HepG2 (cell line): ENCODE data around the gene ZKSCAN3. TPM values are rescaled to one million over a fixed set of nuclear protein-coding genes. Genes with fewer than 3 reads are reported as not detected.

Experiments used
- ARID2 ChIP-seq: sonication (generic); formaldehyde crosslinking; IDR thresholded peaks from 2 replicates; pipeline ENCODE4 v1.8.1; 2022; ENCODE audit warnings: mild to moderate bottlenecking, missing genetic modification reagents, borderline replicate concordance
- BRCA1 ChIP-seq: sonication (generic); formaldehyde crosslinking; IDR thresholded peaks from 2 replicates; pipeline ENCODE4 v1.4.0; 2020; ENCODE audit warnings: missing genetic modification reagents
- CEBPG ChIP-seq: IDR thresholded peaks from 2 replicates; pipeline ENCODE4 v1.6.1; 2016
- CHCHD3 ChIP-seq: sonication (generic); formaldehyde crosslinking; IDR thresholded peaks from 2 replicates; pipeline ENCODE4 v1.8.0; 2022; ENCODE audit warnings: mild to moderate bottlenecking, missing genetic modification reagents, moderate library complexity
- DR1 ChIP-seq: sonication (generic); formaldehyde crosslinking; IDR thresholded peaks from 2 replicates; pipeline ENCODE4 v1.8.0; 2021; ENCODE audit warnings: mild to moderate bottlenecking, missing genetic modification reagents, inconsistent platforms
- ELF1 ChIP-seq: sonication (generic); formaldehyde crosslinking; IDR thresholded peaks from 2 replicates; pipeline ENCODE4 v1.4.0; 2020; ENCODE audit warnings: missing genetic modification reagents
- FOXC1 ChIP-seq: sonication (generic); formaldehyde crosslinking; IDR thresholded peaks from 2 replicates; pipeline ENCODE4 v1.8.0; 2022; ENCODE audit warnings: mild to moderate bottlenecking, missing genetic modification reagents, borderline replicate concordance
- GATAD1 ChIP-seq: IDR thresholded peaks from 2 replicates; pipeline ENCODE4 v1.6.1; 2016; ENCODE audit warnings: missing genetic modification reagents, missing compliant biosample characterization
- KDM1A ChIP-seq: IDR thresholded peaks from 2 replicates; pipeline ENCODE4 v1.6.1; 2016; ENCODE audit warnings: missing compliant biosample characterization
- NCOR1 ChIP-seq: fragments of 200-600 bp; sonication (generic); IDR thresholded peaks from 2 replicates; pipeline ENCODE4 v1.7.0; 2017; ENCODE audit warnings: antibody characterized with exemption, low read length, borderline replicate concordance
- NFKBIZ ChIP-seq: IDR thresholded peaks from 2 replicates; pipeline ENCODE4 v1.6.1; 2018; ENCODE audit warnings: missing genetic modification reagents, missing compliant biosample characterization
- PAWR ChIP-seq: sonication (generic); formaldehyde crosslinking; IDR thresholded peaks from 2 replicates; pipeline ENCODE4 v1.4.0; 2020; ENCODE audit warnings: missing genetic modification reagents, mild to moderate bottlenecking, borderline replicate concordance
- SNAI1 ChIP-seq: sonication (generic); formaldehyde crosslinking; IDR thresholded peaks from 2 replicates; pipeline ENCODE4 v1.5.0; 2020; ENCODE audit warnings: mild to moderate bottlenecking, missing genetic modification reagents, borderline replicate concordance
- SP140L ChIP-seq: sonication (generic); formaldehyde crosslinking; IDR thresholded peaks from 2 replicates; pipeline ENCODE4 v1.4.0; 2020; ENCODE audit warnings: missing genetic modification reagents, borderline replicate concordance
- ZFX ChIP-seq: sonication (generic); formaldehyde crosslinking; IDR thresholded peaks from 2 replicates; pipeline ENCODE4 v1.4.0; 2020; ENCODE audit warnings: mild to moderate bottlenecking, low read depth, missing genetic modification reagents, moderate library complexity
- ZKSCAN1 ChIP-seq: fragments of 150-350 bp; IDR thresholded peaks from 2 replicates; pipeline ENCODE4 v1.6.1; 2014; ENCODE audit warnings: low read length
- ZNF136 ChIP-seq: sonication (generic); formaldehyde crosslinking; IDR thresholded peaks from 2 replicates; pipeline ENCODE4 v1.8.1; 2022; ENCODE audit warnings: low read depth, mild to moderate bottlenecking, moderate library complexity, missing genetic modification reagents
- ZNF282 ChIP-seq: fragments of 450-650 bp; IDR thresholded peaks from 2 replicates; pipeline ENCODE4 v1.6.1; 2018; ENCODE audit not compliant: partially characterized antibody
- ZSCAN30 ChIP-seq: sonication (generic); formaldehyde crosslinking; IDR thresholded peaks from 2 replicates; pipeline ENCODE4 v1.5.0; 2020; ENCODE audit warnings: mild to moderate bottlenecking, missing genetic modification reagents
- polyA plus RNA-seq, 8 experiments: library from polyadenylated mRNA; depleted of rRNA in 3 of 8; stranded (reverse) in 7 of 8; unstranded in 1 of 8; fragments of >200 nt; fragmentation: Illumina TruSeq in 4 of 8; extraction: Trizol in 4 of 8; gene quantifications; 2 replicates each; pipeline versions ENCODE4 v1.2.1 to v1.2.3, GENCODE V29; 2011 to 2016; ENCODE audit warnings: low read depth in 4 of 8, missing spikeins in 1 of 8, mixed read lengths in 1 of 8; ENCODE audit not compliant: insufficient read depth in 1 of 8
- total RNA-seq, 5 experiments: library from RNA; depleted of rRNA; stranded (reverse); fragments of >200 nt; fragmentation: Illumina TruSeq; extraction: Trizol; gene quantifications; 2 replicates each; pipeline ENCODE4 v1.2.3, GENCODE V29; 2016; ENCODE audit warnings: low read depth in 1 of 5
- TF ChIP-seq, protein P1 (sequence below): sonication (generic); formaldehyde crosslinking; IDR thresholded peaks from 2 replicates; pipeline ENCODE4 v1.4.0; 2020; ENCODE audit warnings: missing genetic modification reagents, low read depth, mild to moderate bottlenecking, borderline replicate concordance
- TF ChIP-seq, protein P2 (sequence below): sonication (generic); formaldehyde crosslinking; IDR thresholded peaks from 2 replicates; pipeline ENCODE4 v1.4.0; 2020; ENCODE audit warnings: mild to moderate bottlenecking, missing genetic modification reagents
- TF ChIP-seq, protein P3 (sequence below): sonication (generic); formaldehyde crosslinking; IDR thresholded peaks from 2 replicates; pipeline ENCODE4 v1.8.0; 2022; ENCODE audit warnings: missing genetic modification reagents, low read depth, mild to moderate bottlenecking, borderline replicate concordance

The ZKSCAN3 gene
- total and polyA plus RNA-seq, 2 of the 13 experiments (the other 11 are each of a cell fraction or from before 2014, with no cell fraction given), result 3.3 to 7.4 TPM

DNA sequence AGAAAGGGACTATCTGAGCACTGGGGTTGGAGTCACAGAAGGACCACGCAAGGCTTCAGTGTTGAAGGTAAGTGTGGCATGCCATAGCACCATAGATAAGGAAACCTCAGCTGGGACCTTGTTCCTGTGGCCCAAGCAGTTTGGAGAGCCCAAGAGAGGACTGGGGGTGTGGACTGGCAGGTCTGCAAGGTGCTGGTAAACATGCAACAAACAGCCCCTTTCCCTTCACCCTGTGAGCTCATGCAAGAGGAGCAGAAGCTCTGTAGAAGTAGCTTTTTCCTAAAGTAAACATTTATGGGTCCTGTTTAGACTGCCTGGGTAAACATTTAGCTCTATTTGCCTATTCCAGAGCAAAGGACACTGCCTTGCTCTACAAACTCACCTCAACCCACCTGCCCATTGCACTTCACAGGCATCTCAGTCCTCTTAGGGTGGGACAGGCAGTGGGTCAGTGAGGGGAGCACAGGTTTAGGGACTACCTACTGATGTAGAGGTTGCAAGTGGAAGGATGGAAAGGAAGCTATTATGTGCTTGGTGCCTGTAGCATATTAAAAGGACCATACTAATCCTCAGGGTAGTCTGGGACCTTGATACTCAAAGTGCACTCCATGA lies 25.8 kb upstream of the ZKSCAN3 start (continued):
- TF ChIP-seq SP140L (CRISPR knock-in tag) (no peak), ARID2 (CRISPR knock-in tag) (no peak), CEBPG (CRISPR knock-in tag) (peak; percentile 42; the same call in 1 of the 2 replicates), SNAI1 (CRISPR knock-in tag) (no peak), ZNF282 (no peak), ELF1 (CRISPR knock-in tag) (peak; percentile 11; the same call in 1 of the 2 replicates), NFKBIZ (peak; percentile 70; the same call in 1 of the 2 replicates), CHCHD3 (no peak), PAWR (CRISPR knock-in tag) (no peak), FOXC1 (CRISPR knock-in tag) (0 out of 2 replicates have a peak, but pooled peaks have one; percentile 68), DR1 (CRISPR knock-in tag) (no peak; the same call in 1 of the 2 replicates), ZSCAN30 (CRISPR knock-in tag) (no peak), GATAD1 (no peak), ZFX (CRISPR knock-in tag) (peak; percentile 27; the same call in 1 of the 2 replicates), ZNF136 (CRISPR knock-in tag) (0 out of 2 replicates have a peak, but pooled peaks have one; percentile 46), ZKSCAN1 (no peak), BRCA1 (0 out of 2 replicates have a peak, but pooled peaks have one; percentile 31), NCOR1 (0 out of 2 replicates have a peak, but pooled peaks have one; percentile 33), KDM1A (0 out of 2 replicates have a peak, but pooled peaks have one; percentile 13)
- TF ChIP-seq, protein P1, sequence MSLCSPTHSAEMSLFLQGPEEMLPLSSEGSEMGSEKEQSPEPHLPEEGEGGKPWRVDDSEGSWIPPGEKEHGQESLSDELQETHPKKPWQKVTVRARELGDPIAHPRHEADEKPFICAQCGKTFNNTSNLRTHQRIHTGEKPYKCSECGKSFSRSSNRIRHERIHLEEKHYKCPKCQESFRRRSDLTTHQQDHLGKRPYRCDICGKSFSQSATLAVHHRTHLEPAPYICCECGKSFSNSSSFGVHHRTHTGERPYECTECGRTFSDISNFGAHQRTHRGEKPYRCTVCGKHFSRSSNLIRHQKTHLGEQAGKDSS (CRISPR knock-in tag), result peak; percentile 99
- TF ChIP-seq, protein P2, sequence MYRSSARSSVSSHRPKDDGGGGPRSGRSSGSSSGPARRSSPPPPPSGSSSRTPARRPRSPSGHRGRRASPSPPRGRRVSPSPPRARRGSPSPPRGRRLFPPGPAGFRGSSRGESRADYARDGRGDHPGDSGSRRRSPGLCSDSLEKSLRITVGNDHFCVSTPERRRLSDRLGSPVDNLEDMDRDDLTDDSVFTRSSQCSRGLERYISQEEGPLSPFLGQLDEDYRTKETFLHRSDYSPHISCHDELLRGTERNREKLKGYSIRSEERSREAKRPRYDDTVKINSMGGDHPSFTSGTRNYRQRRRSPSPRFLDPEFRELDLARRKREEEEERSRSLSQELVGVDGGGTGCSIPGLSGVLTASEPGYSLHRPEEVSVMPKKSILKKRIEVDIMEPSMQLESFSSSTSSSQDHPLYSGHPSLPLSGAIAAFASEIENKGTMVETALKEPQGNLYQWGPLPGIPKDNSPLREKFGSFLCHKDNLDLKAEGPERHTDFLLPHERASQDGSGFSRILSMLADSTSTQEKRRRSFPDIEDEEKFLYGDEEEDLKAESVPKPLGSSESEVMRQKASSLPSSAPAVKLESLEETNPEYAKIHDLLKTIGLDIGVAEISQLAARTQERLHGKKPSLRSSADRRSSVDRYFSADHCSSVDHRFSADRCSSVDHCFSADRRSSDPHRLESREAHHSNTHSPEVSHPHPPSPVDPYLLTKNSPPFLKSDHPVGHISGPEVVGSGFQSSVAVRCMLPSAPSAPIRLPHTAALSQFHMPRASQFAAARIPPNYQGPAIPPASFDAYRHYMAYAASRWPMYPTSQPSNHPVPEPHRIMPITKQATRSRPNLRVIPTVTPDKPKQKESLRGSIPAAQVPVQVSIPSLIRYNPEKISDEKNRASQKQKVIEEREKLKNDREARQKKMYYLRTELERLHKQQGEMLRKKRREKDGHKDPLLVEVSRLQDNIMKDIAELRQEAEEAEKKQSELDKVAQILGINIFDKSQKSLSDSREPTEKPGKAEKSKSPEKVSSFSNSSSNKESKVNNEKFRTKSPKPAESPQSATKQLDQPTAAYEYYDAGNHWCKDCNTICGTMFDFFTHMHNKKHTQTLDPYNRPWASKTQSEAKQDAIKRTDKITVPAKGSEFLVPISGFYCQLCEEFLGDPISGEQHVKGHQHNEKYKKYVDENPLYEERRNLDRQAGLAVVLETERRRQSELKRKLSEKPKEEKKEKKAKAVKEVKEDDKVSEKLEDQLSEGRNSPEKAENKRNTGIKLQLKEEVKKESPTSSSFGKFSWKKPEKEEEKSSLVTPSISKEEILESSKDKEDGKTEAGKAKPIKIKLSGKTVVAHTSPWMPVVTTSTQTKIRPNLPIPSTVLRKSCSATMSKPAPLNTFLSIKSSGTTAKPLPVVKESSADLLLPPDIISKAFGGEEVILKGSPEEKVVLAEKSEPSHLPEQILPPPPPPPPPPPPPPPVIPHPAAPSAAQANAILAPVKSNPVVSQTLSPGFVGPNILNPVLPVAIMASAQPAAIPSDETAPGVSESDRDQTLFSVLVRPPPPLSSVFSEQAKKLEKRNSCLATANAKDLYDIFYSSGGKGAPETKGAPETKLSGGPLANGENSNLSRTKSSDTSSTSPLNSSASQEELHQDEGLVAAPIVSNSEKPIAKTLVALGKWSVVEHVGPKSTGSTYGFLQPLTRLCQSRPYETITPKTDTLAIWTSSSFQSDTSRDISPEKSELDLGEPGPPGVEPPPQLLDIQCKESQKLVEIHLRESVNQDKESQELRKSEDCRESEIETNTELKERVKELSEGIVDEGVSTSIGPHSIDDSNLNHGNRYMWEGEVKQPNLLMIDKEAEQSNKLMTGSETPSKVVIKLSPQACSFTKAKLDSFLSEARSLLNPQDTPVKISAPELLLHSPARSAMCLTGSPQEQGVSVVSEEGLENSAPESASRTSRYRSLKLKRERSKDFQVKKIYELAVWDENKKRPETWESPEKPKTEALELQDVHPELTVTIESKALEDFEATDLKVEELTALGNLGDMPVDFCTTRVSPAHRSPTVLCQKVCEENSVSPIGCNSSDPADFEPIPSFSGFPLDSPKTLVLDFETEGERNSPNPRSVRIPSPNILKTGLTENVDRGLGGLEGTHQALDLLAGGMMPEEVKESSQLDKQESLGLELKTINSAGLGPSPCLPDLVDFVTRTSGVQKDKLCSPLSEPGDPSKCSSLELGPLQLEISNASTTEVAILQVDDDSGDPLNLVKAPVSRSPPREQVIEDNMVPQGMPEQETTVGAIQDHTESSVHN (CRISPR knock-in tag), result no peak
- TF ChIP-seq, protein P3, sequence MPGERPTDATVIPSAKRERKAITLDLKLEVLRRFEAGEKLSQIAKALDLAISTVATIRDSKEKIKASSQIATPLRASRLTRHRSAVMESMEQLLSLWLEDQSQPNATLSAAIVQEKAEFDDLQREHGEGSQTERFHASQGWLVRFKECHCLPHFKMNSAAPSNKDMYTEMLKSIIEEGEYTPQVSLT (CRISPR knock-in tag), result no peak
